BLaER1 (cell line): ENCODE results near the gene RPS13.
A peak's percentile ranks its signal among the peaks of the same experiment; 100 is the strongest.
"Not testable (repeated sequence)": the region's sequence is repeated elsewhere in the genome, so short reads cannot be mapped to it uniquely, and the experiment has no call there.

Experiments
- H3K27ac ChIP-seq: shearing (Covaris generic); formaldehyde crosslinking; 2 replicates; pipeline ENCODE4 v1.8.1; 2022
- H3K27me3 ChIP-seq: shearing (Covaris generic); formaldehyde crosslinking; 2 replicates; pipeline ENCODE4 v1.8.1; 2022
- H3K36me3 ChIP-seq: shearing (Covaris generic); formaldehyde crosslinking; 2 replicates; pipeline ENCODE4 v1.8.1; 2022
- H3K4me1 ChIP-seq: shearing (Covaris generic); formaldehyde crosslinking; 2 replicates; pipeline ENCODE4 v1.8.1; 2022
- H3K4me2 ChIP-seq: shearing (Covaris generic); formaldehyde crosslinking; 2 replicates; pipeline ENCODE4 v1.8.1; 2022
- H3K4me3 ChIP-seq: shearing (Covaris generic); formaldehyde crosslinking; 2 replicates; pipeline ENCODE4 v1.8.1; 2022
- H3K9ac ChIP-seq: shearing (Covaris generic); formaldehyde crosslinking; 2 replicates; pipeline ENCODE4 v1.8.1; 2022
- H3K9me3 ChIP-seq: shearing (Covaris generic); formaldehyde crosslinking; 2 replicates; pipeline ENCODE4 v1.8.1; 2022
- H4K20me1 ChIP-seq: shearing (Covaris generic); formaldehyde crosslinking; 2 replicates; pipeline ENCODE4 v1.8.1; 2022
- Cebpa-rat ChIP-seq: shearing (Covaris generic); IDR thresholded peaks from 2 replicates; pipeline ENCODE4 v1.8.1; 2022

The RPS13 gene

GRCh38 chr11:17077240-17077519 lies 287 bp downstream of the RPS13 start:
- Histone ChIP-seq H3K27me3 (no peaks in the 10 kb centered on the region), H3K9me3 (no peaks in the 10 kb centered on the region), H3K4me1 (peaks cover 32% of the 10 kb centered on the region)

DNA sequence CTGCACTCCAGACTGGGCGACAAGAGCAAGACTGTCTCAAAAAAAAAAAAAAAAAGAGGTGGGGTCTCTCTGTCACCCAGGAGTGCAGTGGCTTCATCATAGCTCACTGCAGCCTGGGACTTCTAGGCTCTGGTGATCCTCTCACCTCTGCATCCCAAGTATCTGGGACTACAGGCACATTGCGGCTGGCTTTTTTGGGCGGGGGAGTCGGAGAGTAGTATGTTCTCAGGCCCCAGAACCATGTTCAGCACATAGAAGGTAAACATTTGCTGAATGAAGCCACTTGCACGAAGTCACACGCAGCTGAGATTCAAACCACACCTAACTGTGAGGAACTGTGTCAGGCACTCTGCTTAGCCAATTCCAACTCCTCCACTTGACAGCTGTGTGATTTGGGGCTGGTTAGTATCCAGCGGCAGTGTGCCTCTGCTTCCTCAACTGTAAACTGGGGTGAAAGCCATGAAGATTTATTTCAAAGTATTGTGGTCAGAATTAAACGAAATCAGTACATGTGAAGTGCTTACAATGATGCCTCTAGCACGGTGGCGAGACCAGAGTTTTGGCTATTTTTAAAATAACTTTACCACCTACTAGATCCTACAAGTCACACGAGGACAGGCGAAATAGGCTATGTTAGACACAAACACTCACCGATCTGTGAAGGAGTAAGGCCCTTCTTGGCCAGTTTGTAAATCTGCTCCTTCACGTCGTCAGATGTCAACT lies 789 bp downstream of the RPS13 start:
- peak overlapping the region; percentile 99 for H3K27ac ChIP-seq
- TF ChIP-seq Cebpa-rat: no peak
- H4K20me1 ChIP-seq: peaks cover 42% of the 10 kb centered on the region
- H3K9ac ChIP-seq: peak overlapping the region; percentile 100
- H3K36me3 ChIP-seq: peaks cover 50% of the 10 kb centered on the region
- H3K4me3 ChIP-seq: peak overlapping the region; percentile 97
- no peaks in the 10 kb centered on the region for H3K9me3 ChIP-seq
- peaks cover 32% of the 10 kb centered on the region for H3K4me1 ChIP-seq
- H3K4me2 ChIP-seq: peak overlapping the region; percentile 88
- H3K27me3 ChIP-seq: no peaks in the 10 kb centered on the region

More at GRCh38 chr11:17077240-17077519, 287 bp downstream of the RPS13 start:
- Histone ChIP-seq H3K4me2 (peak overlapping the region; percentile 88), H4K20me1 (peaks cover 42% of the 10 kb centered on the region), H3K4me3 (peak overlapping the region; percentile 97), H3K9ac (peak overlapping the region; percentile 100), H3K36me3 (peaks cover 46% of the 10 kb centered on the region), H3K27ac (peak overlapping the region; percentile 99)
- TF ChIP-seq Cebpa-rat: no peak

GRCh38 chr11:17075506-17075905 lies 2.0 kb downstream of the RPS13 start:
- Histone ChIP-seq H3K4me2 (peak overlapping the region; percentile 88), H3K4me1 (peaks cover 32% of the 10 kb centered on the region), H3K36me3 (peaks cover 50% of the 10 kb centered on the region), H3K27me3 (no peaks in the 10 kb centered on the region), H3K27ac (no peak overlapping the region), H3K9me3 (no peaks in the 10 kb centered on the region), H3K9ac (peak overlapping the region; percentile 100), H4K20me1 (peaks cover 48% of the 10 kb centered on the region), H3K4me3 (peak overlapping the region; percentile 97)
- no peak for TF ChIP-seq Cebpa-rat

DNA sequence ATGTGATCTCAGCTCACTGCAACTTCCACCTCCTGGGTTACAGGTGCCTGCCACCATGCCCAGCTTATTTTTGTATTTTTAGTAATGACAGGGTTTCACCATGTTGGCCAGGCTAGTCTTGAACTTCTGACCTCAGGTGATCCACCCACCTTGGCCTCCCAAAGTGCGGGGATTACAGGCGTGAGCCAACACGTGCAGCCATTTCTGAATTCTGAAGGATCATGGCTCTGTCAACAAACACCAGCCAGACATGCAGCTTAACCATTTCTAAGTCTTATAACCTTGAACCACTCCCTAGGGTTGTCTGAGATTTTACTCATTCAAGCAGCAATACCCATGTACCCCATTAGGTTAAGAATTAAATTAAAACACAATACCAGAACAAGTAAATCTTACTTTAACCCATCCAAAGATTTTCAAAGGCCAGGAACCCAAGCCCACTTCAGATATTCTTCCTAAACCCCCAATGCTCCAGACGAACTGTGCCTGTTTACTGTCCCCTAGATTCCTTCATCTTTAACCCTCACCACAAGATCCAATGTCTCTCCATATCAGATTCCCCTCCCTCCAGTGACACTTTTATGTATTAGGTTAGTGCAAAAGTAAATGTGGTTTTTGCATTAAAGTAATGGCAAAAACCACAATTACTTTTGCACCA lies 4.0 kb downstream of the RPS13 start:
- Histone ChIP-seq H3K4me2 (no peak overlapping the region), H3K27me3 (no peaks in the 10 kb centered on the region), H3K9ac (no peak overlapping the region), H3K9me3 (no peaks in the 10 kb centered on the region), H3K4me3 (no peak overlapping the region), H3K4me1 (peaks cover 26% of the 10 kb centered on the region), H4K20me1 (peaks cover 48% of the 10 kb centered on the region), H3K36me3 (peaks cover 57% of the 10 kb centered on the region), H3K27ac (no peak overlapping the region)
- no peak for TF ChIP-seq Cebpa-rat

DNA sequence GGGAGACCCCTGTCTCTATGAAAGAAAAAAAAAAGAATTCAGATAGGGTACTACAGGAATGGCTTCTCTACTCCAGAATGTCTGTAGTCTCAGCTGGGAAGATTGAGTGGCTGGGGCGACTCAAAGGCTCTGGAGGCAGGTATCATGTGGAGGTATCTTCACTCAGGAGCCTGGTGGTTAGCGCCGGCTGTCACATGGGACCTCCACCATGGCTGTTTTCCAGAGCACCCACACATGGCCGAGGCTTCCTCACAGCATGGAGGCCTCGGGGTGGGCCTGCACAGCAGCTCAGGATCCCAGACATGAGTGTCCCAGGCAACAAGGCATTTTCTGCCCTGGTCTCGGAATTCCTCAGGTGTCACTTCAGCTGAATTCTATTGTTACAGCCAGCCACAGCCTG lies 10.1 kb downstream of the RPS13 start:
- no peak overlapping the region for H3K4me3 ChIP-seq
- no peak overlapping the region for H3K4me2 ChIP-seq
- H3K9me3 ChIP-seq: no peaks in the 10 kb centered on the region
- H3K36me3 ChIP-seq: peaks cover 20% of the 10 kb centered on the region
- no peak overlapping the region for H3K9ac ChIP-seq
- TF ChIP-seq Cebpa-rat: no peak
- H4K20me1 ChIP-seq: peaks cover 6% of the 10 kb centered on the region; the same call in 1 of the 2 replicates
- H3K27ac ChIP-seq: no peak overlapping the region
- no peaks in the 10 kb centered on the region for H3K4me1 ChIP-seq
- H3K27me3 ChIP-seq: no peaks in the 10 kb centered on the region

DNA sequence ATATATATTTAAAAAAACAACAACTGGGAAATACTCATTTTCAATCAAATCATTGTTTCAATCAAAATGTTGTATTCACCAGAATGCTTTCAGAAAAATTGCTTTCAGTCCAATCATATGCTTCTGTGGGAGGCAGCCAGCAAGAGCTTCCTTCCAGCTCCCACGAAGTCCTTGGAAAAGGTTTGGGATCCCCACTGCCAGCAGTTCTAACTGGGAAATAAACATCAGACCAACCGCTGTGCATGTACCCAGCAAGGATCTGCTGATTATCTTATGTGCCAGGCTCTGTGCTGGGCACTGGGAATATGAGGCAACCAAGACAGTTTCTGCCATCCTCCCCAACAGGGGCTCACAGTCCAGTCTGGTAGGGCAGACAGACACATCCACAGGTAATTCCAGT lies 10.8 kb downstream of the RPS13 start:
- Histone ChIP-seq H3K4me3 (no peak overlapping the region), H3K27ac (no peak overlapping the region), H3K27me3 (no peaks in the 10 kb centered on the region), H3K9ac (no peak overlapping the region), H3K4me2 (no peak overlapping the region), H4K20me1 (peaks cover 6% of the 10 kb centered on the region; the same call in 1 of the 2 replicates), H3K9me3 (no peaks in the 10 kb centered on the region), H3K4me1 (no peaks in the 10 kb centered on the region), H3K36me3 (peaks cover 13% of the 10 kb centered on the region)
- TF ChIP-seq Cebpa-rat: no peak

DNA sequence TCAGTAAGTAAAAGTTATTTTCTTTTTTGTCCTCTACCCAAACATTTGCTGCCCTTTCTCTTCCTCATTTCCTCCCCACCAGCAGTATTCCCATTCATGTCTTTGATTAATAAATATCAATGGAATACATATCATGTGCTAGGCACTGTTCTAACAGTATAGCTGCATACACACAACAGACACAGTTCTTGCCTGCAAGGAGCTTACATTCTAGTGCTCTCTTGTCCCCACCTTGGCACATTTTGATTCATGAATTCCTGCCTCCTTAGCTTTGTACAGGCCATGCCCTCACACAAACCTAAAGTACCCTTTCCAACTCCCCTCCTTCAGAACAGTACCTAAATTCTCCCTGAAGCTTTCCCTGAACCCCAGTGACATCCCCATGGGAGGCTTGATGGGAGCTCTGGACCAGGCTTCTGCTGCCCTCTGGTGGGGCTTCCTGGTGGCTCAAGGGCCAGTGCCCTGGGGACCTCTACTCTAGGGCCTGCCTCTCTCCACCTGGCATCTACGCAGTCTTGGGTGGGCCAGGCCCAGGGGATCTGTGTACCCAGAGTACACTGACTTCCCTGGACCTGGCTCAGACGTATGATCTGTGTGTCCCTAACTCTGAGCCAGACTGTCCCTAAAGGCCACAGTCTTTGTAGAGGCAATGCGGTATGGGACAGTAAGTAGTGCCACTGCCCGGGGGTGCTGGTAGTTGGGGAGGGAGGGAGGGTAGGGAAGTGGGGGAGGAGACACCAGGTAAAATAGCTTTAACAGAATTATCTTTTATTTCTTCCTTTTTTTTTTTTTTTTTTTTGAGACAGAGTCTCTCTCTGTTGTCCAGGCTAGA lies 14.1 kb downstream of the RPS13 start:
- Histone ChIP-seq H3K9ac (no peak overlapping the region), H3K4me2 (no peak overlapping the region), H3K9me3 (no peaks in the 10 kb centered on the region), H3K4me1 (no peaks in the 10 kb centered on the region), H4K20me1 (no peaks in the 10 kb centered on the region), H3K36me3 (peaks cover 5% of the 10 kb centered on the region; the same call in 1 of the 2 replicates), H3K27ac (no peak overlapping the region), H3K4me3 (no peak overlapping the region), H3K27me3 (no peaks in the 10 kb centered on the region)
- no peak for TF ChIP-seq Cebpa-rat

GRCh38 chr11:17051146-17051545 lies 26.3 kb downstream of the RPS13 start:
- not testable (repeated sequence) for H3K4me1 ChIP-seq, H4K20me1 ChIP-seq, H3K27ac ChIP-seq, H3K4me2 ChIP-seq, H3K9ac ChIP-seq, H3K36me3 ChIP-seq, H3K27me3 ChIP-seq, H3K4me3 ChIP-seq
- peaks cover 12% of the 10 kb centered on the region; the same call in 1 of the 2 replicates for H3K9me3 ChIP-seq

GRCh38 chr11:17048491-17048890 lies 29.0 kb downstream of the RPS13 start:
- H4K20me1 ChIP-seq, H3K4me2 ChIP-seq, H3K4me1 ChIP-seq, H3K36me3 ChIP-seq, H3K9ac ChIP-seq, H3K27me3 ChIP-seq, H3K27ac ChIP-seq, H3K4me3 ChIP-seq: not testable (repeated sequence)
- H3K9me3 ChIP-seq: peaks cover 12% of the 10 kb centered on the region; the same call in 1 of the 2 replicates

DNA sequence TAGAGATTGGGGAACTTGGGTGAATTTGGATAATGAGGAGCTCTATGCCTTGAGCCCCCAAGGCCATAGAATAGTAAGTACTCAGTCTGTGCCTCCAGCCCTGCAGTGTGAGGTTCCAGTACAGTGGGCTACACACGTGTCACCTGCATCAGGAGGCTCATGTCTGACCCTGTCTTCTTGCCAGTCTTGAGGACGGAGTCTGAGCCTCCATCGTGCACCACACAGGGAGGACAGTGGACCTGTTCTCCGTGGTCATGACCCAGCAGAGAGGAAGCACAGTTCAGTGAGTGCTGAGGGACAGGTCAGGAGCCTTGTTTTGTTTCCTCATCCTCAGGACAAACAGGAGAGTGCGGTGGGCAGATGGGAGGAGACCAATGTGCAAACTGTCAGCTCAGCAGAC lies 30.8 kb downstream of the RPS13 start:
- no peaks in the 10 kb centered on the region for H3K36me3 ChIP-seq
- H3K27me3 ChIP-seq: no peaks in the 10 kb centered on the region
- H4K20me1 ChIP-seq: no peaks in the 10 kb centered on the region
- H3K9me3 ChIP-seq: peaks cover 5% of the 10 kb centered on the region; the same call in 1 of the 2 replicates
- H3K4me2 ChIP-seq: no peak overlapping the region
- H3K4me3 ChIP-seq: no peak overlapping the region
- no peak overlapping the region for H3K9ac ChIP-seq
- no peaks in the 10 kb centered on the region for H3K4me1 ChIP-seq
- H3K27ac ChIP-seq: no peak overlapping the region
- no peak for TF ChIP-seq Cebpa-rat
